ENCODE measurements around the gene RSL1D1.
"Not testable (repeated sequence)": the region's sequence is repeated elsewhere in the genome, so short reads cannot be mapped to it uniquely, and the experiment has no call there.

The RSL1D1 gene

DNA sequence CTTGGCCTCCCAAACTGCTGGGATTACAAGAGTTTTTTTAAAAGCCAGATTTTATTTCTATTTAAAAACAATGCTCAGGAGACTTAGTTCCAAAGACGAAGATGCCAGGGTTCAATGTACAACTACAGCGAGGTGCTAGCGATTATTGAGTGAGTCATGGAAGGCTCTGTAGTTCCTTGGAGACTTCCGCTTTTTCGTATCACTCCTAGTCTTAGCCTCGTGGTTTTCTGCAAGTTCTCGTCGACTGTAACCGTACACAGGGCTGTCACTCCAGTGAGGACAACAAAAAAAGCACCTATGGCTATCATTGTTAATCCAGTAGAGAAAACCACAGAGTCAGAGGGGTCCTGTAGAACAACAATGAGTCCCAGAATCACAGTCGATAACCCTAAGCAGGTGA lies 31.5 kb downstream of the RSL1D1 start:
- no peak overlapping the region for H3K4me3 ChIP-seq (replicated peaks; ENCODE audit: low read depth, low read length)
- TF ChIP-seq, protein P1, sequence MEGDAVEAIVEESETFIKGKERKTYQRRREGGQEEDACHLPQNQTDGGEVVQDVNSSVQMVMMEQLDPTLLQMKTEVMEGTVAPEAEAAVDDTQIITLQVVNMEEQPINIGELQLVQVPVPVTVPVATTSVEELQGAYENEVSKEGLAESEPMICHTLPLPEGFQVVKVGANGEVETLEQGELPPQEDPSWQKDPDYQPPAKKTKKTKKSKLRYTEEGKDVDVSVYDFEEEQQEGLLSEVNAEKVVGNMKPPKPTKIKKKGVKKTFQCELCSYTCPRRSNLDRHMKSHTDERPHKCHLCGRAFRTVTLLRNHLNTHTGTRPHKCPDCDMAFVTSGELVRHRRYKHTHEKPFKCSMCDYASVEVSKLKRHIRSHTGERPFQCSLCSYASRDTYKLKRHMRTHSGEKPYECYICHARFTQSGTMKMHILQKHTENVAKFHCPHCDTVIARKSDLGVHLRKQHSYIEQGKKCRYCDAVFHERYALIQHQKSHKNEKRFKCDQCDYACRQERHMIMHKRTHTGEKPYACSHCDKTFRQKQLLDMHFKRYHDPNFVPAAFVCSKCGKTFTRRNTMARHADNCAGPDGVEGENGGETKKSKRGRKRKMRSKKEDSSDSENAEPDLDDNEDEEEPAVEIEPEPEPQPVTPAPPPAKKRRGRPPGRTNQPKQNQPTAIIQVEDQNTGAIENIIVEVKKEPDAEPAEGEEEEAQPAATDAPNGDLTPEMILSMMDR (IDR thresholded peaks at IDR 0.05; ENCODE audit: low read length, missing control alignments), result no peak

DNA sequence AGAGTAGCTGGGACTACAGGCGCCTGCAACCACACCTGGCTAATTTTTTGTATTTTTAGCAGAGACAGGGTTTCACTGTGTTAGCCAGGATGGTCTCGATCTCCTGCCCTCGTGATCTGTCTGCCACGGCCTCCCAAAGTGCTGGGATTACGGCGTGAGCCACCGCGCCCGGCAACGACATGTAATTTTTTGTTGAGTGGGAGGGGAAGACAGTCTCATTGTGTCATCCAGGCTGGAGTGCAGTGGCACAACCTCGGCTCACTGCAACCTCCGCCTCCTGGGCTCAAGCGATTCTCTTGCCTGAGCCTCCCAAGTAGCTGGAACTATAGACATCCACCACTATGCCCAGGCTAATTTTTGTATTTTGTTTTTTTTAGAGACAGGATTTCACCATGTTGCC lies 32.4 kb downstream of the RSL1D1 start:
- not testable (repeated sequence) for H3K4me3 ChIP-seq (replicated peaks; ENCODE audit: low read depth, low read length); DNase-seq (ENCODE audit: low read depth)

More for the DNA sequence above, 31.5 kb downstream of the RSL1D1 start:
- DNase-seq (ENCODE audit: low read depth), result no peak

DNA sequence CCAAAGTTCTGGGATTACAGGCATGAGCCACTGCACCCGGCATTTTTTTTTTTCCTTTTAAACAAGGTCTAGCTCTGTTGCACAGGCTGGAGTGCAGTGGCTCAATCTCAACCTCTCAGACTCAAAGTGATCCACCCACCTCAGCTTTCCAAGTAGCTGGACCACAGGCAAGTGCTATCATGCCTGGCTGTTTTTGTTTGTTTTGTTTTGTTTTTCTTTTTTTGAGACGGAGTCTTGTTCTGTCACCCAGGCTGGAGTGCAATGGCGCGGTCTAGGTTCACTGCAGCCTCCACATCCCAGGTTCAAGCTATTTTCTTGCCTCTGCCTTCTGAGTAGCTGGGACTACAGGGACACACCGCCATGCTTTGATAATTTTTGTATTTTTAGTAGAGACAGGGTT lies 35.2 kb downstream of the RSL1D1 start:
- TF ChIP-seq, protein P1 (IDR thresholded peaks at IDR 0.05; ENCODE audit: low read length, missing control alignments), result no peak
- DNase-seq (ENCODE audit: low read depth), result no peak
- H3K4me3 ChIP-seq (replicated peaks; ENCODE audit: low read depth, low read length), result no peak overlapping the region

DNA sequence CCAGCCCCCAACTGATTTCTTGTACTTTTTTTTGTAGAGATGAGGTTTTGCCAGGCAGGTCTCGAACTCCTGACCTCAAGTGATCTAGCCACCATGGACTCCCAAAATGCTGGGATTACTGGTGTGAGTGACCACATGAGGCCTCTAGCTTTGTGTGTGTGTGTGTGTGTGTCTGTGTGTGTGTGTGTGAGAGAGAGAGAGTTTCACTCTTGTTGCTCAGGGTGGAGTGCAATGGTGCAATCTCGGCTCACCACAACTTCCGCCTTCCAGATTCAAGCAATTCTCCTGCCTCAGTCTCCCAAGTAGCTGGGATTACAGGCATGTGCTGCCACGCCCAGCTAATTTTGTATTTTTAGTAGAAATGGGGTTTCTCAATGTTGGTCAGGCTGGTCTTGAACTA lies 36.5 kb downstream of the RSL1D1 start:
- not testable (repeated sequence) for H3K4me3 ChIP-seq (replicated peaks; ENCODE audit: low read depth, low read length)

DNA sequence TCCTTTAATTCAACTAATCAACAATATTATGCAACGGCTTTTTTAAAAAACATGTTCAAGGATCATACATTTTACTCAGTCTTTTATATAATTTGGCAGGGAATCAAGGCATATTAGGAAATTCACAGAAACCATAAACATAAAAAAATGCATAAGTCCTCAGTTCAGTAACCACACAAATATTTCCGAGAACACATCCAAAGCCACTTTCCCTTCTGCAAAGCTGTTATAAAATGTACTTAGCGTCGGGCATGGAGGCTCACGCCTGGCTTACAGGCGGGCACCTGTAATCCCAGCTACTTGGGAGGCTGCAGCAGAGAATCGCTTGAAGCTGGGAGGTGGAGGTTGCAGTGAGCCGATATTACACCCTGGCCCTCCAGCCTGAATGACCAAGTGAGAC lies 44.6 kb downstream of the RSL1D1 start:
- DNase-seq (ENCODE audit: low read depth), result no peak
- no peak overlapping the region for H3K4me3 ChIP-seq (replicated peaks; ENCODE audit: low read depth, low read length)
- TF ChIP-seq, protein P1 (IDR thresholded peaks at IDR 0.05; ENCODE audit: low read length, missing control alignments), result no peak

More for the DNA sequence above, 36.5 kb downstream of the RSL1D1 start:
- DNase-seq (ENCODE audit: low read depth), result not testable (repeated sequence)

DNA sequence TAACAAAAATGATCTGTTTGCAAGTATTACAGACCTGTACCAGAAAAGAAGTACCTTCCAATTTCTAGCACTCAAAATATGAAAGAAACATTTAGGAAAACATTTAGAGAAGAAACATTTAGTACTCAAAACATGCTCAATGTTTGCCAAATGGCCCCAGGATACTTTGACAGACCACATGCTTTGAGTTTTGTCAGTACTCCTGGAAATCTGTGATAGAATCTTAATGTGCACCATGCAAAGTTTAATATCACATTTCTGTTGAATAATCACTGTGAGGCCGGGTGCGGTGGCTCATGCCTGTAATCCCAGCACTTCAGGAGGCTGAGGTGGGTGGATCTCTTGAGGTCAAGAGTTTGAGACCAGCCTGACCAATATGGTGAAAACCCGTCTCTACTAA lies 45.8 kb downstream of the RSL1D1 start:
- TF ChIP-seq, protein P1 (IDR thresholded peaks at IDR 0.05; ENCODE audit: low read length, missing control alignments), result no peak
- DNase-seq (ENCODE audit: low read depth), result no peak
- H3K4me3 ChIP-seq (replicated peaks; ENCODE audit: low read depth, low read length), result no peak overlapping the region

DNA sequence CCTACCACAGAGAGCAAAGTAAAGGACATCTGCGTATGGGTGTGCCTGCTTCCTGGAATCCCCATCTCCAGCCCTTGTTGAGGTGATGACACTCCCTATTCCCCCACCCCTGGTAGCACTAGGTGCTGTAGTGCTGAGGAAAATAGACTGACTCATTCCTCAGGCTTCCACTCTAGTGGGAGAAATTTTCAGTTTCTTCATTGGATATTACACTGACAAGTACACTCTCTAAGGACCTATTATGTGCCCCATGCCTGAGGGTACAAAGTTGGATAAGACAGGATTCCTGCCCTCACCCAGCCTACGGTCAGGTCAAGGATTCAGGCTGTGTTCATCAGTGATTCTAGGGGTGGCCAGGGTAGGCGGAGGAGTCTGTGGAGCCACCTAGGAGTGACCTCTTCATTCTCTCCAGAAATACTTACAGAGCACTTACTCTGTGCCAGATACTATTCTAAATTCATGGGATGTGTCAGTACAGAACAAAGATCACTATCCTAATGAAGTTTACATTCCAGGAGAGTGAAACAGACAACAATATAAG lies 49.8 kb downstream of the RSL1D1 start:
- DNase-seq (ENCODE audit: low read depth), result no peak
- TF ChIP-seq, protein P1 (IDR thresholded peaks at IDR 0.05; ENCODE audit: low read length, missing control alignments), result no peak
- H3K4me3 ChIP-seq (replicated peaks; ENCODE audit: low read depth, low read length), result no peak overlapping the region

DNA sequence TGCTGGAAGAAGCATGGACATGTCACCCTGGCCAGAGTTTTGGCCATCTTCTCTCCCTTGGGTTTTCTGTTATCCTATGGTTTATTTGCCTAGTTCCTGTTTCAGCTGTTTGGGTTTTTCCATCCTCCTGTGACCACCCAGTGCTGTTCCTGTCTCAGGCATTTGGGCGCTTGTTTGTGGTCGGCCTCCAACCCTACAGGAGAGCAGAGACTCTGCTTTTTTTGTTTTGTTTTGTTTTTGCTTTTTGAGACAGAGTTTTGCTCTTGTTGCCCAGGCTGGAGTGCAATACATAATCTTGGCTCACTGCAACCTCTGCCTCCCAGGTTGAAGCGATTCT lies 51.0 kb downstream of the RSL1D1 start:
- TF ChIP-seq, protein P1 (IDR thresholded peaks at IDR 0.05; ENCODE audit: low read length, missing control alignments), result no peak
- DNase-seq (ENCODE audit: low read depth), result no peak
- H3K4me3 ChIP-seq (replicated peaks; ENCODE audit: low read depth, low read length), result no peak overlapping the region

All from fibroblast of pulmonary artery (primary cell).